RWPE2 (cell line): ENCODE results near the gene KRTAP10-6.

ENCODE experiments used
- ATAC-seq: fragments of 200-7000 bp; cut with Tn5 transposase; 3 replicates; pipeline ENCODE4 v1.9.1; 2021; ENCODE audit warnings: low read depth
- DNase-seq: peaks from one replicate; pipeline ENCODE4 v3.0.0-alpha.2; 2020; ENCODE audit warnings: low spot score
- H3K27ac ChIP-seq: fragments of 450-650 bp; 2 replicates; pipeline ENCODE4 v1.5.1; 2017; ENCODE audit warnings: mild to moderate bottlenecking; ENCODE audit not compliant: poor library complexity, severe bottlenecking
- H3K27me3 ChIP-seq: fragments of 250-450 bp; sonication (Bioruptor Pico); 2 replicates; pipeline ENCODE4 v1.5.1; 2021; ENCODE audit warnings: mild to moderate bottlenecking, moderate library complexity; ENCODE audit not compliant: insufficient read depth, poor library complexity, severe bottlenecking
- H3K36me3 ChIP-seq: fragments of 250-450 bp; sonication (Bioruptor Pico); 2 replicates; pipeline ENCODE4 v1.5.1; 2020; ENCODE audit warnings: low read depth, mild to moderate bottlenecking, moderate library complexity
- H3K4me1 ChIP-seq: fragments of 250-450 bp; sonication (Bioruptor Pico); 2 replicates; pipeline ENCODE4 v1.5.1; 2021; ENCODE audit warnings: mild to moderate bottlenecking, moderate library complexity; ENCODE audit not compliant: insufficient read depth, poor library complexity, severe bottlenecking
- H3K4me3 ChIP-seq: fragments of 250-450 bp; sonication (Bioruptor Pico); 2 replicates; pipeline ENCODE4 v1.5.1; 2021; ENCODE audit warnings: mild to moderate bottlenecking, moderate library complexity; ENCODE audit not compliant: severe bottlenecking
- H3K9me3 ChIP-seq: fragments of 250-450 bp; sonication (Bioruptor Pico); 2 replicates; pipeline ENCODE4 v1.5.1; 2021; ENCODE audit warnings: mild to moderate bottlenecking, moderate library complexity; ENCODE audit not compliant: severe bottlenecking
- CTCF ChIP-seq: fragments of 450-650 bp; IDR thresholded peaks from one replicate; pipeline ENCODE4 v1.5.1; 2017; ENCODE audit warnings: mild to moderate bottlenecking, moderate library complexity; ENCODE audit not compliant: poor library complexity, severe bottlenecking

Gene KRTAP10-6

GRCh38 chr21:44637018-44637850 lies 44.9 kb upstream of the KRTAP10-6 start, which contains the start of gene KRTAP10-10:
Gene KRTAP10-10 (plus strand): TSS chr21:44637356. CDS start chr21:44637418, 62 bp downstream.
- Histone ChIP-seq H3K4me1 (no peaks in the 10 kb centered on the region), H3K27ac (no peak within 1 kb of the TSS), H3K4me3 (no peak within 1 kb of the TSS), H3K27me3 (no peaks in the 10 kb centered on the region), H3K36me3 (no peaks in the 10 kb centered on the region), H3K9me3 (peaks cover 4% of the 10 kb centered on the region)
- ATAC-seq (no peak), DNase-seq (no peak)
- TF ChIP-seq CTCF, result no peak

GRCh38 chr21:44636209-44637017 lies 44.1 kb upstream of the KRTAP10-6 start:
- no peak for TF ChIP-seq CTCF
- Histone ChIP-seq H3K4me1 (no peaks in the 10 kb centered on the region), H3K27ac (no peak overlapping the region), H3K27me3 (no peaks in the 10 kb centered on the region), H3K9me3 (peaks cover 9% of the 10 kb centered on the region), H3K4me3 (no peak overlapping the region), H3K36me3 (no peaks in the 10 kb centered on the region)
- DNase-seq, result peak; percentile 26
- no peak for ATAC-seq

- H3K36me3 ChIP-seq, result no peaks in the 10 kb centered on the region
- peaks cover 11% of the 10 kb centered on the region for H3K9me3 ChIP-seq
- TF ChIP-seq CTCF, result no peak
- H3K27ac ChIP-seq, result no peak overlapping the region
- no peak for DNase-seq
- ATAC-seq, result no peak
- H3K4me3 ChIP-seq, result no peak overlapping the region
- H3K4me1 ChIP-seq, result no peaks in the 10 kb centered on the region
- H3K27me3 ChIP-seq, result no peaks in the 10 kb centered on the region
Observed at GRCh38 chr21:44632067-44632466, 39.8 kb upstream of the KRTAP10-6 start.

- DNase-seq, result no peak
- H3K27me3 ChIP-seq, result no peaks in the 10 kb centered on the region
- TF ChIP-seq CTCF, result no peak
- no peaks in the 10 kb centered on the region for H3K36me3 ChIP-seq
- no peak overlapping the region for H3K27ac ChIP-seq
- no peak overlapping the region for H3K4me3 ChIP-seq
- no peak for ATAC-seq
- H3K4me1 ChIP-seq, result no peaks in the 10 kb centered on the region
- peaks cover 11% of the 10 kb centered on the region for H3K9me3 ChIP-seq
Observed at GRCh38 chr21:44630440-44630839, 38.1 kb upstream of the KRTAP10-6 start.
